Stimulated activated CD8-positive, alpha-beta memory T cell treated with anti-CD3 and anti-CD28 coated beads, Interleukin-2, amount 100 ng/mL, for 48 hours (primary cell): ENCODE results near the gene DCAKD.

Experiments
- DNase-seq, 2 donors: peaks; one replicate each; pipeline ENCODE4 v3.0.0-alpha.2; 2020; ENCODE audit warnings: low read depth in 2 of 2

DCAKD gene

GRCh38 chr17:45004388-45004787 lies 47.0 kb downstream of the DCAKD start:
- DNase-seq, result no peak

- no peak for DNase-seq
Measured at GRCh38 chr17:45003877-45004276, 47.6 kb downstream of the DCAKD start.

- no peak for DNase-seq
Measured at GRCh38 chr17:45001310-45001709, 50.1 kb downstream of the DCAKD start.

GRCh38 chr17:44999433-44999832 lies 52.0 kb downstream of the DCAKD start:
- no peak for DNase-seq

- no peak for DNase-seq
Measured at GRCh38 chr17:44998646-44999045, 52.8 kb downstream of the DCAKD start.

- no peak for DNase-seq
Measured at GRCh38 chr17:44997733-44998520, 53.5 kb downstream of the DCAKD start.

- no peak for DNase-seq
Measured at GRCh38 chr17:44996304-44996703, 55.1 kb downstream of the DCAKD start.

- DNase-seq, result no peak
Measured at GRCh38 chr17:44995436-44996001, 55.9 kb downstream of the DCAKD start.

- DNase-seq, result no peak
Measured at GRCh38 chr17:44992242-44992939, 59.0 kb downstream of the DCAKD start.

- no peak for DNase-seq
Measured at GRCh38 chr17:44990994-44991393, 60.4 kb downstream of the DCAKD start.

- no peak for DNase-seq
Measured at GRCh38 chr17:44989552-44990138, 61.8 kb downstream of the DCAKD start.

GRCh38 chr17:44988044-44988942 lies 63.1 kb downstream of the DCAKD start:
- no peak for DNase-seq

- no peak for DNase-seq
Measured at GRCh38 chr17:44983563-44983962, 67.9 kb downstream of the DCAKD start.

- DNase-seq, result no peak
Measured at GRCh38 chr17:44982113-44982702, 69.2 kb downstream of the DCAKD start.

GRCh38 chr17:44981221-44981968 lies 70.0 kb downstream of the DCAKD start:
- no peak for DNase-seq

- DNase-seq, result no peak
Measured at GRCh38 chr17:44979426-44979995, 71.9 kb downstream of the DCAKD start.

GRCh38 chr17:44978807-44979206 lies 72.6 kb downstream of the DCAKD start:
- no peak for DNase-seq

GRCh38 chr17:44977814-44978550 lies 73.5 kb downstream of the DCAKD start:
- DNase-seq, result no peak

GRCh38 chr17:44977065-44977464 lies 74.4 kb downstream of the DCAKD start:
- no peak for DNase-seq
